ENCODE data around the gene ANKS1B.

- TF ChIP-seq PATZ1 (CRISPR knock-in tag; IDR thresholded peaks at IDR 0.05; ENCODE audit: borderline replicate concordance) (no peak), CSRNP3 (CRISPR knock-in tag; IDR thresholded peaks at IDR 0.05) (no peak), PPARA (CRISPR knock-in tag; IDR thresholded peaks at IDR 0.05; ENCODE audit: borderline replicate concordance) (no peak), RARB (CRISPR knock-in tag; IDR thresholded peaks at IDR 0.05) (no peak), ZFP30 (CRISPR knock-in tag; IDR thresholded peaks at IDR 0.05) (no peak)
Observed at GRCh38 chr12:99042226-99042625, 942.5 kb downstream of the ANKS1B start.
